Measurements from ENCODE around the gene BNIP1.

BNIP1 gene

GRCh38 chr5:173213236-173213933 is 69.1 kb downstream of the BNIP1 start:
- DNase-seq = no peak
